HepG2 (cell line): Measurements from ENCODE around the gene RAB34. TPM values are rescaled to one million over a fixed set of nuclear protein-coding genes. Genes with fewer than 3 reads are reported as not detected.

Experiments
- DRAP1 ChIP-seq: IDR thresholded peaks from 2 replicates; pipeline ENCODE4 v1.6.1; 2016; ENCODE audit warnings: missing genetic modification reagents, missing compliant biosample characterization
- FOXP1 ChIP-seq, 2 experiments: fragments of 450-650 bp in 1 of 2; IDR thresholded peaks; 2 replicates each; pipeline ENCODE4 v1.6.1; 2017 to 2018; ENCODE audit warnings: antibody characterized with exemption in 1 of 2
- HNF4G ChIP-seq, 2 experiments: sonication (generic) in 1 of 2; formaldehyde crosslinking in 1 of 2; IDR thresholded peaks; 2 replicates each; pipeline versions ENCODE4 v1.4.0 to v1.6.1; 2011 to 2020; ENCODE audit warnings: borderline replicate concordance in 2 of 2, low read depth in 2 of 2, mild to moderate bottlenecking in 2 of 2, low read length in 1 of 2, missing genetic modification reagents in 1 of 2, moderate library complexity in 1 of 2
- KLF16 ChIP-seq, 2 experiments: sonication (generic) in 1 of 2; formaldehyde crosslinking in 1 of 2; IDR thresholded peaks; 2 replicates each; pipeline versions ENCODE4 v1.6.1 to v1.8.0; 2016 to 2023; ENCODE audit warnings: missing genetic modification reagents in 2 of 2, missing compliant biosample characterization in 1 of 2
- NFE2L2 ChIP-seq: fragments of 150-350 bp; IDR thresholded peaks from 2 replicates; pipeline ENCODE4 v1.6.1; 2014; ENCODE audit warnings: low read length
- SAP130 ChIP-seq: IDR thresholded peaks from 2 replicates; pipeline ENCODE4 v1.6.1; 2016; ENCODE audit warnings: low read depth
- TOE1 ChIP-seq: sonication (generic); formaldehyde crosslinking; IDR thresholded peaks from 2 replicates; pipeline ENCODE4 v1.4.0; 2020; ENCODE audit warnings: mild to moderate bottlenecking, missing genetic modification reagents
- ZNF160 ChIP-seq: sonication (generic); formaldehyde crosslinking; IDR thresholded peaks from 2 replicates; pipeline ENCODE4 v1.8.0; 2022; ENCODE audit warnings: mild to moderate bottlenecking, inconsistent platforms, missing genetic modification reagents
- polyA plus RNA-seq, 8 experiments: library from polyadenylated mRNA; depleted of rRNA in 3 of 8; stranded (reverse) in 7 of 8; unstranded in 1 of 8; fragments of >200 nt; fragmentation: Illumina TruSeq in 4 of 8; extraction: Trizol in 4 of 8; gene quantifications; 2 replicates each; pipeline versions ENCODE4 v1.2.1 to v1.2.3, GENCODE V29; 2011 to 2016; ENCODE audit warnings: low read depth in 4 of 8, missing spikeins in 1 of 8, mixed read lengths in 1 of 8; ENCODE audit not compliant: insufficient read depth in 1 of 8
- total RNA-seq, 5 experiments: library from RNA; depleted of rRNA; stranded (reverse); fragments of >200 nt; fragmentation: Illumina TruSeq; extraction: Trizol; gene quantifications; 2 replicates each; pipeline ENCODE4 v1.2.3, GENCODE V29; 2016; ENCODE audit warnings: low read depth in 1 of 5
- TF ChIP-seq, protein P1 (sequence below): sonication (generic); formaldehyde crosslinking; IDR thresholded peaks from 2 replicates; pipeline ENCODE4 v1.5.0; 2020; ENCODE audit warnings: mild to moderate bottlenecking, missing genetic modification reagents, borderline replicate concordance
- TF ChIP-seq, protein P2 (sequence below), 2 experiments: sonication (generic) in 1 of 2; formaldehyde crosslinking in 1 of 2; IDR thresholded peaks; 2 replicates each; pipeline versions ENCODE4 v1.5.1 to v1.6.1; 2011 to 2020; ENCODE audit warnings: borderline replicate concordance in 1 of 2, low read depth in 1 of 2, low read length in 1 of 2, mild to moderate bottlenecking in 1 of 2, missing genetic modification reagents in 1 of 2, moderate library complexity in 1 of 2
- TF ChIP-seq, protein P3 (sequence below): sonication (generic); formaldehyde crosslinking; IDR thresholded peaks from 2 replicates; pipeline ENCODE4 v1.4.0; 2020; ENCODE audit warnings: mild to moderate bottlenecking, missing genetic modification reagents
- TF ChIP-seq, protein P4 (sequence below): sonication (generic); formaldehyde crosslinking; IDR thresholded peaks from 2 replicates; pipeline ENCODE4 v1.5.1; 2020; ENCODE audit warnings: mild to moderate bottlenecking, missing genetic modification reagents, moderate library complexity
- TF ChIP-seq, protein P5 (sequence below): IDR thresholded peaks from 2 replicates; pipeline ENCODE4 v1.6.1; 2016; ENCODE audit warnings: low read depth, borderline replicate concordance

The RAB34 gene
- total and polyA plus RNA-seq, 2 of the 13 experiments (the other 11 are each of a cell fraction or from before 2014, with no cell fraction given) = 0.49 TPM; not detected in 1

GRCh38 chr17:28750178-28751047, 32.7 kb upstream of the RAB34 start (continued):
- TF ChIP-seq, protein P1, sequence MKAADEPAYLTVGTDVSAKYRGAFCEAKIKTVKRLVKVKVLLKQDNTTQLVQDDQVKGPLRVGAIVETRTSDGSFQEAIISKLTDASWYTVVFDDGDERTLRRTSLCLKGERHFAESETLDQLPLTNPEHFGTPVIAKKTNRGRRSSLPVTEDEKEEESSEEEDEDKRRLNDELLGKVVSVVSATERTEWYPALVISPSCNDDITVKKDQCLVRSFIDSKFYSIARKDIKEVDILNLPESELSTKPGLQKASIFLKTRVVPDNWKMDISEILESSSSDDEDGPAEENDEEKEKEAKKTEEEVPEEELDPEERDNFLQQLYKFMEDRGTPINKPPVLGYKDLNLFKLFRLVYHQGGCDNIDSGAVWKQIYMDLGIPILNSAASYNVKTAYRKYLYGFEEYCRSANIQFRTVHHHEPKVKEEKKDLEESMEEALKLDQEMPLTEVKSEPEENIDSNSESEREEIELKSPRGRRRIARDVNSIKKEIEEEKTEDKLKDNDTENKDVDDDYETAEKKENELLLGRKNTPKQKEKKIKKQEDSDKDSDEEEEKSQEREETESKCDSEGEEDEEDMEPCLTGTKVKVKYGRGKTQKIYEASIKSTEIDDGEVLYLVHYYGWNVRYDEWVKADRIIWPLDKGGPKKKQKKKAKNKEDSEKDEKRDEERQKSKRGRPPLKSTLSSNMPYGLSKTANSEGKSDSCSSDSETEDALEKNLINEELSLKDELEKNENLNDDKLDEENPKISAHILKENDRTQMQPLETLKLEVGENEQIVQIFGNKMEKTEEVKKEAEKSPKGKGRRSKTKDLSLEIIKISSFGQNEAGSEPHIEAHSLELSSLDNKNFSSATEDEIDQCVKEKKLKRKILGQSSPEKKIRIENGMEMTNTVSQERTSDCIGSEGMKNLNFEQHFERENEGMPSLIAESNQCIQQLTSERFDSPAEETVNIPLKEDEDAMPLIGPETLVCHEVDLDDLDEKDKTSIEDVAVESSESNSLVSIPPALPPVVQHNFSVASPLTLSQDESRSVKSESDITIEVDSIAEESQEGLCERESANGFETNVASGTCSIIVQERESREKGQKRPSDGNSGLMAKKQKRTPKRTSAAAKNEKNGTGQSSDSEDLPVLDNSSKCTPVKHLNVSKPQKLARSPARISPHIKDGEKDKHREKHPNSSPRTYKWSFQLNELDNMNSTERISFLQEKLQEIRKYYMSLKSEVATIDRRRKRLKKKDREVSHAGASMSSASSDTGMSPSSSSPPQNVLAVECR (CRISPR knock-in tag) = peak; percentile 54; the same call in 1 of the 2 replicates
- TF ChIP-seq SAP130 = peak; percentile 74
- peak in 1 of 2 experiments; percentile 43; a peak in 1 of 4 replicates for TF ChIP-seq KLF16 (CRISPR knock-in tag; IDR thresholded peaks at IDR 0.05)
- TF ChIP-seq HNF4G (IDR thresholded peaks at IDR 0.05; ENCODE audit: borderline replicate concordance, low read depth, low read length) = no peak
- no peak for TF ChIP-seq HNF4G (CRISPR knock-in tag; IDR thresholded peaks at IDR 0.05; ENCODE audit: borderline replicate concordance, low read depth)
- TF ChIP-seq, protein P2, sequence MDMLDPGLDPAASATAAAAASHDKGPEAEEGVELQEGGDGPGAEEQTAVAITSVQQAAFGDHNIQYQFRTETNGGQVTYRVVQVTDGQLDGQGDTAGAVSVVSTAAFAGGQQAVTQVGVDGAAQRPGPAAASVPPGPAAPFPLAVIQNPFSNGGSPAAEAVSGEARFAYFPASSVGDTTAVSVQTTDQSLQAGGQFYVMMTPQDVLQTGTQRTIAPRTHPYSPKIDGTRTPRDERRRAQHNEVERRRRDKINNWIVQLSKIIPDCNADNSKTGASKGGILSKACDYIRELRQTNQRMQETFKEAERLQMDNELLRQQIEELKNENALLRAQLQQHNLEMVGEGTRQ (IDR thresholded peaks at IDR 0.05; ENCODE audit: low read depth, low read length) = no peak
- TF ChIP-seq, protein P2 (CRISPR knock-in tag; IDR thresholded peaks at IDR 0.05; ENCODE audit: borderline replicate concordance) = no peak
- peak; percentile 27; the same call in 1 of the 2 replicates for TF ChIP-seq DRAP1 (CRISPR knock-in tag)
- TF ChIP-seq, protein P3, sequence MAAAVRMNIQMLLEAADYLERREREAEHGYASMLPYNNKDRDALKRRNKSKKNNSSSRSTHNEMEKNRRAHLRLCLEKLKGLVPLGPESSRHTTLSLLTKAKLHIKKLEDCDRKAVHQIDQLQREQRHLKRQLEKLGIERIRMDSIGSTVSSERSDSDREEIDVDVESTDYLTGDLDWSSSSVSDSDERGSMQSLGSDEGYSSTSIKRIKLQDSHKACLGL = no peak
- no peak for TF ChIP-seq TOE1 (CRISPR knock-in tag)
- no peak for TF ChIP-seq NFE2L2
- TF ChIP-seq ZNF160 (CRISPR knock-in tag) = no peak
- TF ChIP-seq, protein P4, sequence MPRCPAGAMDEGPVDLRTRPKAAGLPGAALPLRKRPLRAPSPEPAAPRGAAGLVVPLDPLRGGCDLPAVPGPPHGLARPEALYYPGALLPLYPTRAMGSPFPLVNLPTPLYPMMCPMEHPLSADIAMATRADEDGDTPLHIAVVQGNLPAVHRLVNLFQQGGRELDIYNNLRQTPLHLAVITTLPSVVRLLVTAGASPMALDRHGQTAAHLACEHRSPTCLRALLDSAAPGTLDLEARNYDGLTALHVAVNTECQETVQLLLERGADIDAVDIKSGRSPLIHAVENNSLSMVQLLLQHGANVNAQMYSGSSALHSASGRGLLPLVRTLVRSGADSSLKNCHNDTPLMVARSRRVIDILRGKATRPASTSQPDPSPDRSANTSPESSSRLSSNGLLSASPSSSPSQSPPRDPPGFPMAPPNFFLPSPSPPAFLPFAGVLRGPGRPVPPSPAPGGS = no peak
- no peak for TF ChIP-seq FOXP1 (IDR thresholded peaks at IDR 0.05)
- no peak for TF ChIP-seq FOXP1 (CRISPR knock-in tag; IDR thresholded peaks at IDR 0.05)
- TF ChIP-seq, protein P5, sequence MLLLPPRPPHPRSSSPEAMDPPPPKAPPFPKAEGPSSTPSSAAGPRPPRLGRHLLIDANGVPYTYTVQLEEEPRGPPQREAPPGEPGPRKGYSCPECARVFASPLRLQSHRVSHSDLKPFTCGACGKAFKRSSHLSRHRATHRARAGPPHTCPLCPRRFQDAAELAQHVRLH = peak; percentile 63; the same call in 1 of the 2 replicates
